ENCODE results near the gene NARF. TPM values are rescaled to one million over a fixed set of nuclear protein-coding genes. Genes with fewer than 3 reads are reported as not detected.
A peak's percentile ranks its signal among the peaks of the same experiment; 100 is the strongest.

NARF gene
- total and polyA plus RNA-seq, 4 experiments from 2014 or later: 80.8 to 146 (median 88.5) TPM

- Histone ChIP-seq H3K4me1 (ENCODE audit: insufficient read depth, low read length) (peaks cover 77% of the 10 kb centered on the region), H3K9me3 (ENCODE audit: control insufficient read depth in 1 of 2, low read length in 2 of 2) (no peaks in the 10 kb centered on the region), H3K27ac (ENCODE audit: low read depth, low read length) (no peak overlapping the region), H3K27me3 (ENCODE audit: insufficient read depth, low read length) (no peaks in the 10 kb centered on the region), H3K36me3 (ENCODE audit: insufficient read depth, low read length) (no peaks in the 10 kb centered on the region), H3K4me3 (ENCODE audit: low read length in 2 of 2) (no peak overlapping the region)
- no peak for DNase-seq
- peak overlapping the region in 6 of 7 donors; percentile 29 to 86 (median 70) for H3K27ac Mint-ChIP-seq
- peaks cover 0 to 3% (median 0%) of the 10 kb centered on the region in 8 donors for H3K9me3 Mint-ChIP-seq
- ChIA-PET POLR2A (ENCODE audit: partially characterized antibody) (no interaction called here), CTCF (ENCODE audit: partially characterized antibody) (interaction anchor here (2.1 kb wide), 1 partner anchor 29 kb away, joined by 5 read pairs; no protein-coding TSS in a partner anchor)
- H3K4me1 Mint-ChIP-seq: peaks cover 39 to 72% (median 53%) of the 10 kb centered on the region in 4 donors
- intact Hi-C loops (cut with micrococcal nuclease): no loop called here
- peaks cover 3 to 12% of the 10 kb centered on the region in 2 donors for H3K36me3 Mint-ChIP-seq
- H3K27me3 Mint-ChIP-seq: no peaks in the 10 kb centered on the region
- peak overlapping the region in 5 of 8 donors; percentile 5 to 61 (median 21) for H3K4me3 Mint-ChIP-seq
These were observed 66.0 kb downstream of the NARF start for GRCh38 chr17:82524540-82524939.

GRCh38 chr17:82525712-82526111 lies 67.2 kb downstream of the NARF start:
- ChIA-PET CTCF (ENCODE audit: partially characterized antibody) (interaction anchor here (2.1 kb wide), 1 partner anchor 28 kb away, joined by 5 read pairs; no protein-coding TSS in a partner anchor), POLR2A (ENCODE audit: partially characterized antibody) (no interaction called here)
- Mint-ChIP-seq H3K27ac (peak overlapping the region; percentile 8 to 89 (median 82)), H3K4me3 (peak overlapping the region in 2 of 8 donors; percentile 4 to 42), H3K36me3 (peaks cover 3 to 9% of the 10 kb centered on the region in 2 donors), H3K4me1 (peaks cover 40 to 77% (median 56%) of the 10 kb centered on the region in 4 donors), H3K27me3 (no peaks in the 10 kb centered on the region), H3K9me3 (no peaks in the 10 kb centered on the region)
- no peaks in the 10 kb centered on the region for H3K27me3 ChIP-seq (ENCODE audit: insufficient read depth, low read length)
- no peak overlapping the region for H3K27ac ChIP-seq (ENCODE audit: low read depth, low read length)
- DNase-seq: no peak
- H3K36me3 ChIP-seq (ENCODE audit: insufficient read depth, low read length): no peaks in the 10 kb centered on the region
- no peak overlapping the region for H3K4me3 ChIP-seq (ENCODE audit: low read length in 2 of 2)
- intact Hi-C loops (cut with micrococcal nuclease): no loop called here
- peaks cover 82% of the 10 kb centered on the region for H3K4me1 ChIP-seq (ENCODE audit: insufficient read depth, low read length)
- no peaks in the 10 kb centered on the region for H3K9me3 ChIP-seq (ENCODE audit: control insufficient read depth in 1 of 2, low read length in 2 of 2)

- H3K27ac ChIP-seq (ENCODE audit: low read depth, low read length): no peak overlapping the region
- DNase-seq: no peak
- peaks cover 3 to 10% of the 10 kb centered on the region in 2 donors for H3K36me3 Mint-ChIP-seq
- no peaks in the 10 kb centered on the region for H3K9me3 ChIP-seq (ENCODE audit: control insufficient read depth in 1 of 2, low read length in 2 of 2)
- H3K4me3 ChIP-seq (ENCODE audit: low read length in 2 of 2): no peak overlapping the region
- peaks cover 37 to 67% (median 55%) of the 10 kb centered on the region in 4 donors for H3K4me1 Mint-ChIP-seq
- H3K27me3 ChIP-seq (ENCODE audit: insufficient read depth, low read length): no peaks in the 10 kb centered on the region
- H3K27me3 Mint-ChIP-seq: no peaks in the 10 kb centered on the region
- peak overlapping the region; percentile 18 to 79 (median 52) for H3K27ac Mint-ChIP-seq
- ChIA-PET POLR2A (ENCODE audit: partially characterized antibody) (no interaction called here), CTCF (ENCODE audit: partially characterized antibody) (interaction anchor here (0.9 kb wide), 1 partner anchor 171 kb away, joined by 3 read pairs; no protein-coding TSS in a partner anchor)
- peaks cover 71% of the 10 kb centered on the region for H3K4me1 ChIP-seq (ENCODE audit: insufficient read depth, low read length)
- H3K4me3 Mint-ChIP-seq: no peak overlapping the region
- H3K9me3 Mint-ChIP-seq: no peaks in the 10 kb centered on the region
- intact Hi-C loops (cut with micrococcal nuclease): no loop called here
- H3K36me3 ChIP-seq (ENCODE audit: insufficient read depth, low read length): no peaks in the 10 kb centered on the region
These were observed 69.4 kb downstream of the NARF start for GRCh38 chr17:82527898-82528297.

- Mint-ChIP-seq H3K27me3 (no peaks in the 10 kb centered on the region), H3K27ac (peak overlapping the region in 5 of 7 donors; percentile 38 to 79 (median 66)), H3K36me3 (peaks cover 0 to 9% of the 10 kb centered on the region in 2 donors), H3K9me3 (no peaks in the 10 kb centered on the region), H3K4me3 (peak overlapping the region in 4 of 8 donors; percentile 21 to 56 (median 44)), H3K4me1 (peaks cover 37 to 66% (median 54%) of the 10 kb centered on the region in 4 donors)
- CTCF ChIA-PET (ENCODE audit: partially characterized antibody): interaction anchor here (0.6 to 0.7 kb wide), 3 partner anchors 44 to 337 kb away, joined by 3 read pairs; no protein-coding TSS in a partner anchor
- Histone ChIP-seq H3K4me3 (ENCODE audit: low read length in 2 of 2) (no peak overlapping the region), H3K27me3 (ENCODE audit: insufficient read depth, low read length) (no peaks in the 10 kb centered on the region), H3K36me3 (ENCODE audit: insufficient read depth, low read length) (no peaks in the 10 kb centered on the region), H3K27ac (ENCODE audit: low read depth, low read length) (no peak overlapping the region), H3K4me1 (ENCODE audit: insufficient read depth, low read length) (peaks cover 72% of the 10 kb centered on the region), H3K9me3 (ENCODE audit: control insufficient read depth in 1 of 2, low read length in 2 of 2) (no peaks in the 10 kb centered on the region)
- intact Hi-C loops (cut with micrococcal nuclease): no loop called here
- DNase-seq: no peak
- POLR2A ChIA-PET (ENCODE audit: partially characterized antibody): interaction anchor here (2.3 kb wide), 1 partner anchor 9 kb away, joined by 8 read pairs; the partner anchor contains the start of gene FOXK2
These were observed 70.1 kb downstream of the NARF start for GRCh38 chr17:82528484-82529265.

- H3K36me3 Mint-ChIP-seq: peaks cover 0 to 7% of the 10 kb centered on the region in 2 donors
- POLR2A ChIA-PET (ENCODE audit: partially characterized antibody): interaction anchor here (2.3 kb wide), 1 partner anchor 11 kb away, joined by 8 read pairs; the partner anchor contains the start of gene FOXK2
- H3K4me3 Mint-ChIP-seq: peak overlapping the region in 1 of 8 donors; percentile 13
- intact Hi-C loops (cut with micrococcal nuclease): no loop called here
- Histone ChIP-seq H3K27me3 (ENCODE audit: insufficient read depth, low read length) (no peaks in the 10 kb centered on the region), H3K4me1 (ENCODE audit: insufficient read depth, low read length) (peaks cover 73% of the 10 kb centered on the region), H3K27ac (ENCODE audit: low read depth, low read length) (no peak overlapping the region), H3K4me3 (ENCODE audit: low read length in 2 of 2) (no peak overlapping the region), H3K9me3 (ENCODE audit: control insufficient read depth in 1 of 2, low read length in 2 of 2) (no peaks in the 10 kb centered on the region), H3K36me3 (ENCODE audit: insufficient read depth, low read length) (no peaks in the 10 kb centered on the region)
- H3K9me3 Mint-ChIP-seq: no peaks in the 10 kb centered on the region
- CTCF ChIA-PET (ENCODE audit: partially characterized antibody): interaction anchor here (1.0 kb wide), 1 partner anchor 13 kb away, joined by 5 read pairs; no protein-coding TSS in a partner anchor
- DNase-seq: no peak
- H3K27me3 Mint-ChIP-seq: no peaks in the 10 kb centered on the region
- H3K4me1 Mint-ChIP-seq: peaks cover 44 to 68% (median 57%) of the 10 kb centered on the region in 4 donors
- peak overlapping the region in 1 of 7 donors; percentile 37 for H3K27ac Mint-ChIP-seq
These were observed 71.4 kb downstream of the NARF start for GRCh38 chr17:82529914-82530300.

GRCh38 chr17:82531431-82531881 lies 72.9 kb downstream of the NARF start:
- Histone ChIP-seq H3K4me3 (ENCODE audit: low read length in 2 of 2) (no peak overlapping the region), H3K4me1 (ENCODE audit: insufficient read depth, low read length) (peaks cover 76% of the 10 kb centered on the region), H3K36me3 (ENCODE audit: insufficient read depth, low read length) (no peaks in the 10 kb centered on the region), H3K9me3 (ENCODE audit: control insufficient read depth in 1 of 2, low read length in 2 of 2) (no peaks in the 10 kb centered on the region), H3K27ac (ENCODE audit: low read depth, low read length) (no peak overlapping the region), H3K27me3 (ENCODE audit: insufficient read depth, low read length) (no peaks in the 10 kb centered on the region)
- ChIA-PET CTCF (ENCODE audit: partially characterized antibody) (interaction anchor here (1.4 kb wide), 1 partner anchor 22 kb away, joined by 6 read pairs; no protein-coding TSS in a partner anchor), POLR2A (ENCODE audit: partially characterized antibody) (interaction anchor here (1.8 to 2.3 kb wide), 2 partner anchors 12 to 34 kb away, joined by 4 to 8 read pairs; partner anchors contain the start of gene FOXK2)
- Mint-ChIP-seq H3K27me3 (no peaks in the 10 kb centered on the region), H3K4me3 (peak overlapping the region in 4 of 8 donors; percentile 9 to 63 (median 26)), H3K36me3 (peaks cover 0 to 6% of the 10 kb centered on the region in 2 donors), H3K27ac (peak overlapping the region in 5 of 7 donors; percentile 8 to 86 (median 38)), H3K9me3 (no peaks in the 10 kb centered on the region), H3K4me1 (peaks cover 47 to 72% (median 59%) of the 10 kb centered on the region in 4 donors)
- intact Hi-C loops (cut with micrococcal nuclease): no loop called here
- DNase-seq: no peak

- H3K27ac Mint-ChIP-seq: peak overlapping the region in 5 of 7 donors; percentile 25 to 71 (median 41)
- Histone ChIP-seq H3K9me3 (ENCODE audit: control insufficient read depth in 1 of 2, low read length in 2 of 2) (no peaks in the 10 kb centered on the region), H3K27me3 (ENCODE audit: insufficient read depth, low read length) (no peaks in the 10 kb centered on the region), H3K4me1 (ENCODE audit: insufficient read depth, low read length) (peaks cover 66% of the 10 kb centered on the region), H3K4me3 (ENCODE audit: low read length in 2 of 2) (no peak overlapping the region), H3K27ac (ENCODE audit: low read depth, low read length) (no peak overlapping the region), H3K36me3 (ENCODE audit: insufficient read depth, low read length) (no peaks in the 10 kb centered on the region)
- POLR2A ChIA-PET (ENCODE audit: partially characterized antibody): no interaction called here
- H3K36me3 Mint-ChIP-seq: peaks cover 0 to 3% of the 10 kb centered on the region in 2 donors
- H3K27me3 Mint-ChIP-seq: no peaks in the 10 kb centered on the region
- no peak for DNase-seq
- CTCF ChIA-PET (ENCODE audit: partially characterized antibody): interaction anchor here (2.0 kb wide), 1 partner anchor 17 kb away, joined by 7 read pairs; no protein-coding TSS in a partner anchor
- no peaks in the 10 kb centered on the region for H3K9me3 Mint-ChIP-seq
- intact Hi-C loops (cut with micrococcal nuclease): no loop called here
- H3K4me3 Mint-ChIP-seq: peak overlapping the region in 3 of 8 donors; percentile 18 to 42 (median 31)
- peaks cover 43 to 70% (median 57%) of the 10 kb centered on the region in 4 donors for H3K4me1 Mint-ChIP-seq
These were observed 75.9 kb downstream of the NARF start for GRCh38 chr17:82534401-82534812.

Measured in CD4-positive, alpha-beta memory T cell (primary cell).